ENCODE measurements around the gene ARMC6. TPM values are rescaled to one million over a fixed set of nuclear protein-coding genes. Genes with fewer than 3 reads are reported as not detected.
A peak's percentile ranks its signal among the peaks of the same experiment; 100 is the strongest.

ARMC6 gene
- total RNA-seq, 1 experiment from 2014 or later = 66.5 TPM

GRCh38 chr19:18998276-18998675, 35.1 kb upstream of the ARMC6 start:
- Histone ChIP-seq H2BK12ac (ENCODE audit: insufficient read length, low read depth, low read length) (no peak overlapping the region), H3K18ac (ENCODE audit: insufficient read length, low read depth, low read length) (no peak overlapping the region), H2BK15ac (ENCODE audit: low read depth, low read length) (no peak overlapping the region), H4K91ac (ENCODE audit: insufficient read length, low read depth, low read length) (no peak overlapping the region), H3K23me2 (ENCODE audit: insufficient read length, low read depth, low read length, poor library complexity, severe bottlenecking) (no peaks in the 10 kb centered on the region), H4K20me1 (ENCODE audit: control insufficient read depth, insufficient read depth, insufficient read length) (no peaks in the 10 kb centered on the region), H2BK5ac (ENCODE audit: insufficient read length, low read length) (no peak overlapping the region), H3K56ac (ENCODE audit: insufficient read length, low read depth, low read length) (no peak overlapping the region), H3K79me2 (ENCODE audit: insufficient read depth, low read length) (no peaks in the 10 kb centered on the region), H3K23ac (ENCODE audit: insufficient read length, low read depth, low read length) (no peak overlapping the region), H3K9ac (ENCODE audit: extremely low read depth, insufficient read length, low read length) (no peak overlapping the region), H3K4me2 (ENCODE audit: insufficient read depth, insufficient read length, low read length) (no peak overlapping the region), H3K79me1 (ENCODE audit: insufficient read depth, low read depth, low read length, poor library complexity, severe bottlenecking) (no peaks in the 10 kb centered on the region), H3K4ac (ENCODE audit: low read depth, low read length) (no peak overlapping the region), H3K14ac (ENCODE audit: insufficient read depth, low read length) (no peak overlapping the region), H4K5ac (ENCODE audit: insufficient read length, low read depth, low read length) (no peak overlapping the region), H2AFZ (ENCODE audit: low read length) (no peak overlapping the region), H3K4me1 (ENCODE audit: insufficient read depth, low read length) (no peaks in the 10 kb centered on the region), H3K9me3 (ENCODE audit: control insufficient read depth, low read depth, low read length) (no peaks in the 10 kb centered on the region), H2AK5ac (ENCODE audit: insufficient read length, low read length) (no peak overlapping the region), H4K8ac (replicated peaks; ENCODE audit: insufficient read length, low read depth, low read length) (no peak overlapping the region), H2BK20ac (ENCODE audit: low read depth, low read length, poor library complexity, severe bottlenecking) (no peak overlapping the region), H3K27ac (ENCODE audit: insufficient read length, low read depth, low read length) (no peak overlapping the region), H2BK120ac (ENCODE audit: low read depth, low read length, poor library complexity, severe bottlenecking) (no peak overlapping the region), H3T11ph (ENCODE audit: low read length) (no peak overlapping the region), H3K27me3 (ENCODE audit: insufficient read depth, low read length) (no peaks in the 10 kb centered on the region)
- H3K27me3 Mint-ChIP-seq (ENCODE audit: low read depth) = no peaks in the 10 kb centered on the region; the same call in 1 of the 2 replicates
- DNase-seq = no peak
- no peaks in the 10 kb centered on the region for H3K9me3 Mint-ChIP-seq
- TF ChIP-seq CTCF (conservative IDR thresholded peaks at IDR 0.05) = no peak
- H3K4me1 Mint-ChIP-seq = peaks cover 8 to 20% of the 10 kb centered on the region in 2 experiments
- peak overlapping the region in 2 of 3 experiments; percentile 16 to 19; a peak in 2 of 7 replicates for H3K27ac Mint-ChIP-seq
- WGBS (ENCODE audit: extremely low coverage, insufficient read length, low lambda C conversion rate) = no CpG with 5 or more reads among the region's 8 CpGs
- peaks cover 45 to 77% (median 71%) of the 10 kb centered on the region in 3 experiments; a peak in 6 of 7 replicates for H3K36me3 Mint-ChIP-seq (ENCODE audit: insufficient read depth in 1 of 3, low read depth in 3 of 3)
- no peak overlapping the region for H3K4me3 Mint-ChIP-seq
